Ascending aorta (tissue), 2 donors: Measurements from ENCODE around the gene SLC25A18. TPM values are rescaled to one million over a fixed set of nuclear protein-coding genes. Genes with fewer than 3 reads are reported as not detected.

Experiments used
- DNase-seq, 2 donors: peaks; one replicate each; pipeline ENCODE4 v3.0.0-alpha.2; 2019; ENCODE audit warnings: low spot score in 2 of 2
- H3K27ac ChIP-seq, 2 donors: fragments of 200-600 bp; sonication (generic); one replicate each; pipeline ENCODE4 v1.5.1; 2016 to 2017; ENCODE audit warnings: mild to moderate bottlenecking in 1 of 2
- H3K27me3 ChIP-seq: fragments of 200-600 bp; sonication (generic); one replicate; pipeline ENCODE4 v1.5.1; 2017
- H3K36me3 ChIP-seq, 2 donors: fragments of 200-600 bp; sonication (generic); one replicate each; pipeline ENCODE4 v1.5.1; 2016
- H3K4me1 ChIP-seq, 2 donors: fragments of 200-600 bp; sonication (generic); one replicate each; pipeline ENCODE4 v1.5.1; 2016 to 2017; ENCODE audit warnings: mild to moderate bottlenecking in 1 of 2
- H3K4me3 ChIP-seq, 2 donors: fragments of 200-600 bp; sonication (generic); one replicate each; pipeline ENCODE4 v1.5.1; 2016 to 2017; ENCODE audit warnings: mild to moderate bottlenecking in 1 of 2
- H3K9me3 ChIP-seq, 2 donors: fragments of 200-600 bp; sonication (generic); one replicate each; pipeline ENCODE4 v1.5.1; 2016
- intact Hi-C: fragments of 100-400 bp; cut with DNase I; formaldehyde crosslinking; loops from one replicate; pipeline ENCODE4 v1.15.1; 2023
- total RNA-seq: library from RNA; depleted of rRNA; stranded (reverse); fragments of >200 nt; gene quantifications from one replicate; pipeline ENCODE4 v1.1.0, GENCODE V29; 2016
- TF ChIP-seq, protein P1 (sequence below), 3 experiments: fragments of 200-600 bp in 2 of 3; fragments of 450-650 bp in 1 of 3; sonication (generic) in 2 of 3; IDR thresholded peaks; one replicate each; pipeline ENCODE4 v1.5.1; 2016 to 2019; ENCODE audit warnings: antibody characterized with exemption in 3 of 3, mild to moderate bottlenecking in 1 of 3, moderate library complexity in 1 of 3

The SLC25A18 gene
- total RNA-seq, 1 donor from 2014 or later, result not detected

DNA sequence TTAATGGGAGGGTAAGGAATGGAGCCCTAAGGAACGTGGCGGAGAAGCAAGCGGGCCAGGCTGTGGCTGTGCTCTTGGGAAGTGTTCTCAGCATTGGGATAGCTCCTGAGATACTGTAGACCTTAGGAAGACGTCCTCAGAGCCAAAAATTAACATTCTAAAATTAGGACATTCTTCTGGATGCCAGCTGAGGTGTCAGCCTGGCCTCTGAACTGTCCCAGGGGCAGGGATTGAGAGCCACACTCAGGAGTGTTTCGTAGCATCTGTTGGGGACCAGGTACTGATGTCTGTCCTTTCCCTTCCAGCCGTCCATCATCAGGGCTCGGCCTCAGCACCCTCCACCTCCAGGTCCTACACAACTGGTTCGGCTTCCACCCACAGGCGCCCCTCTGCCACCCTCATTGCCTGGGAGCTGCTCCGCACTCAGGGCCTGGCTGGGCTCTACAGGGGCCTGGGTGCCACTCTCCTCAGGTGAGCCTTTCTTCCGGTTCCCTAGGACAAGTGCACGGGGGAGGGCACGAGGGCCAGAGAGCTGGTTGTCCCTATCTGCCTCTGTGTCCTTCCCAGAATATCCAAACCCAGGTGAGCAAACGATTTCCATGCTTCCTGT lies 23.6 kb downstream of the SLC25A18 start:
- Histone ChIP-seq H3K4me1 (no peaks in the 10 kb centered on the region), H3K27ac (no peak overlapping the region), H3K9me3 (no peaks in the 10 kb centered on the region), H3K4me3 (no peak overlapping the region), H3K36me3 (peaks cover 14 to 21% of the 10 kb centered on the region in 2 donors), H3K27me3 (no peaks in the 10 kb centered on the region)
- no peak for DNase-seq
- intact Hi-C loops, result no loop called here
- TF ChIP-seq, protein P1, sequence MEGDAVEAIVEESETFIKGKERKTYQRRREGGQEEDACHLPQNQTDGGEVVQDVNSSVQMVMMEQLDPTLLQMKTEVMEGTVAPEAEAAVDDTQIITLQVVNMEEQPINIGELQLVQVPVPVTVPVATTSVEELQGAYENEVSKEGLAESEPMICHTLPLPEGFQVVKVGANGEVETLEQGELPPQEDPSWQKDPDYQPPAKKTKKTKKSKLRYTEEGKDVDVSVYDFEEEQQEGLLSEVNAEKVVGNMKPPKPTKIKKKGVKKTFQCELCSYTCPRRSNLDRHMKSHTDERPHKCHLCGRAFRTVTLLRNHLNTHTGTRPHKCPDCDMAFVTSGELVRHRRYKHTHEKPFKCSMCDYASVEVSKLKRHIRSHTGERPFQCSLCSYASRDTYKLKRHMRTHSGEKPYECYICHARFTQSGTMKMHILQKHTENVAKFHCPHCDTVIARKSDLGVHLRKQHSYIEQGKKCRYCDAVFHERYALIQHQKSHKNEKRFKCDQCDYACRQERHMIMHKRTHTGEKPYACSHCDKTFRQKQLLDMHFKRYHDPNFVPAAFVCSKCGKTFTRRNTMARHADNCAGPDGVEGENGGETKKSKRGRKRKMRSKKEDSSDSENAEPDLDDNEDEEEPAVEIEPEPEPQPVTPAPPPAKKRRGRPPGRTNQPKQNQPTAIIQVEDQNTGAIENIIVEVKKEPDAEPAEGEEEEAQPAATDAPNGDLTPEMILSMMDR (IDR thresholded peaks at IDR 0.05), result no peak

DNA sequence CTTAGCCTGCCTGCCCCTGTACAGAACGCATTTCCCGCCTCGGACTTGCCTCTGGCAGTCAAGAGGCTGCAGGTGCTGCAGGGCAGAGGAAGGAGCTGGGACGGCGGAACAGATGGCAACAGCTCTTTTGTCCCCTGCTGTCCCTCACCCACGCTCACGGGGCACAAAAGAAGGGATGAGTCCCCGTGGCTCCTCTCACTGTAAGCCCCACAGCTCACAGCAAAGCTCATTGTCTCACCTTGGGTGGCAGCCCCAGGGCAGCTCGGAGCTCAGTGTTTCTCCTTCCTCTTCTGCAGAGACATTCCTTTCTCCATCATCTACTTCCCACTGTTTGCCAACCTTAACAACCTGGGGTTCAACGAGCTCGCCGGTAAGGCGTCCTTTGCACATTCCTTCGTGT lies 24.3 kb downstream of the SLC25A18 start:
- Histone ChIP-seq H3K9me3 (no peaks in the 10 kb centered on the region), H3K27ac (no peak overlapping the region), H3K36me3 (peaks cover 21 to 28% of the 10 kb centered on the region in 2 donors), H3K4me3 (no peak overlapping the region), H3K4me1 (no peaks in the 10 kb centered on the region), H3K27me3 (no peaks in the 10 kb centered on the region)
- DNase-seq, result no peak
- intact Hi-C loops, result no loop called here
- TF ChIP-seq, protein P1 (IDR thresholded peaks at IDR 0.05), result no peak

DNA sequence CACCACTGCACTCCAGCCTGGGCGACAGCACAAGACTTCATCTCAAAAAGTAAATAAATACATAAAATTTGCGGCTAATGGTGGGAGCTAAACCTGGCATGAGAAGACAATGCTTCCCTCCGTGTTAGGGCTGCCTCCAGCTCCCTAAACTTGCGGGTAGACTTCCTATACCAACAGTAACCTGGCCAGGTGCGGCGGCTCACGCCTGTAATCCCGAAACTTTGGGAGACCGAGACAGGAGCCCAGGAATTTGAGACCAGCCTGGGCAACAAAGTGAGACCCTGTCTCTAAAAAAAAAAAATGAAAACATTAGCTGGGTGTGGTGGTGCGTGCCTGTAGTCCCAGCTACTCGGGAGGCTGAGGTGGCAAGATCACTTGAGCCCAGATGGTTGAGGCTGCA lies 25.3 kb downstream of the SLC25A18 start:
- intact Hi-C loops, result no loop called here
- no peaks in the 10 kb centered on the region for H3K4me1 ChIP-seq
- no peak overlapping the region for H3K27ac ChIP-seq
- H3K9me3 ChIP-seq, result no peaks in the 10 kb centered on the region
- H3K27me3 ChIP-seq, result no peaks in the 10 kb centered on the region
- DNase-seq, result no peak
- no peak overlapping the region for H3K4me3 ChIP-seq
- H3K36me3 ChIP-seq, result peaks cover 31 to 38% of the 10 kb centered on the region in 2 donors
- TF ChIP-seq, protein P1 (IDR thresholded peaks at IDR 0.05), result no peak

DNA sequence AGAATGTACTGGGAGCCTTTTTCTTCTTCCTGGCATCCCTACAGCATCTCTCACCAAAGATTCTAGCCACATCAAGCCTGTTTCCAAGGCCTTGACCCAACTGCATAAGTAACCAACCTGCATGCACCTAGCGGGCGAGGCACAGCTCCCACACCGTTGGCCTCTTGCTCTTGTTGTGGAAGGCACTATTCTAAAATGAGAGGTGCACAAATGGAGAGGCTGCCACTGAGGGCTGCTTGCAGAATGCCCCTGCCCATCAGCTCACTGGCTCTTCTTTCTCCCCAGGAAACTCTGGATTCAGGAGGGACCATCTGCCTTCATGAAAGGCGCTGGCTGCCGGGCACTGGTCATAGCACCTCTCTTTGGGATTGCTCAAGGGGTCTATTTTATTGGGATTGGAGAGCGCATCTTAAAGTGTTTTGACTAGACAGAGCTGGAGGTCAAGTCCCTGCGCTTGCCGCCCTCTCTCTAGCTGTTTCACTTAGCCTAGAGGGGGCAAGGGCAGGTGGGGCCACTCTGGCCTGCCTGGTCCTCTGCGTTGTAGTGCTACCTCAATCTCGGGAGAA lies 26.6 kb downstream of the SLC25A18 start:
- H3K4me3 ChIP-seq, result no peak overlapping the region
- H3K27ac ChIP-seq, result no peak overlapping the region
- H3K36me3 ChIP-seq, result peaks cover 44 to 51% of the 10 kb centered on the region in 2 donors
- intact Hi-C loops, result no loop called here
- TF ChIP-seq, protein P1 (IDR thresholded peaks at IDR 0.05), result no peak
- H3K27me3 ChIP-seq, result no peaks in the 10 kb centered on the region
- H3K9me3 ChIP-seq, result no peaks in the 10 kb centered on the region
- DNase-seq, result no peak
- no peaks in the 10 kb centered on the region for H3K4me1 ChIP-seq

DNA sequence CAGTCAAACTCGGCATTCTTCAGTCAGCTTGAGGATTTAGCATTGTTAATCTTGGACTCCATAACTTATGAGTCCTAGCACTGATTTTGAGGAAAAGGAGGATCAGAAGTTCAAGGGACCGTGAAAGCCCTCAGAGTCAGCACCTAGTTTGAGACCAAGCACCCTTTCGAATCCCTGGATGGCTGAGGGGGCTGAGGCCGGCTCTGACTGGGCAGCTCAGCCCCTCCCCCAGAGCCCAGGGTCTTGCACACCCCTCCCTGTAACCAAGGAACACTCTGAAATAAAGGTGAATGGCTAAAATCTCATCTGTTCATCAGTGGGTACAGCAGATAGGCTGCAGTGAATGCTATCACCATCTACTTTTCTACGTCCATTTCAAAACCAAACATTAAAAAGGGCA lies 27.3 kb downstream of the SLC25A18 start:
- no peak overlapping the region for H3K4me3 ChIP-seq
- H3K27me3 ChIP-seq, result no peaks in the 10 kb centered on the region
- TF ChIP-seq, protein P1 (IDR thresholded peaks at IDR 0.05), result no peak
- no peaks in the 10 kb centered on the region for H3K9me3 ChIP-seq
- no peak for DNase-seq
- no peaks in the 10 kb centered on the region for H3K4me1 ChIP-seq
- intact Hi-C loops, result no loop called here
- H3K36me3 ChIP-seq, result peaks cover 50 to 58% of the 10 kb centered on the region in 2 donors
- no peak overlapping the region for H3K27ac ChIP-seq
